Measurements from ENCODE around the gene SELENOO. TPM values are rescaled to one million over a fixed set of nuclear protein-coding genes. Genes with fewer than 3 reads are reported as not detected.

The SELENOO gene
- total RNA-seq, 1 experiment from 2014 or later = 29.6 TPM

DNA sequence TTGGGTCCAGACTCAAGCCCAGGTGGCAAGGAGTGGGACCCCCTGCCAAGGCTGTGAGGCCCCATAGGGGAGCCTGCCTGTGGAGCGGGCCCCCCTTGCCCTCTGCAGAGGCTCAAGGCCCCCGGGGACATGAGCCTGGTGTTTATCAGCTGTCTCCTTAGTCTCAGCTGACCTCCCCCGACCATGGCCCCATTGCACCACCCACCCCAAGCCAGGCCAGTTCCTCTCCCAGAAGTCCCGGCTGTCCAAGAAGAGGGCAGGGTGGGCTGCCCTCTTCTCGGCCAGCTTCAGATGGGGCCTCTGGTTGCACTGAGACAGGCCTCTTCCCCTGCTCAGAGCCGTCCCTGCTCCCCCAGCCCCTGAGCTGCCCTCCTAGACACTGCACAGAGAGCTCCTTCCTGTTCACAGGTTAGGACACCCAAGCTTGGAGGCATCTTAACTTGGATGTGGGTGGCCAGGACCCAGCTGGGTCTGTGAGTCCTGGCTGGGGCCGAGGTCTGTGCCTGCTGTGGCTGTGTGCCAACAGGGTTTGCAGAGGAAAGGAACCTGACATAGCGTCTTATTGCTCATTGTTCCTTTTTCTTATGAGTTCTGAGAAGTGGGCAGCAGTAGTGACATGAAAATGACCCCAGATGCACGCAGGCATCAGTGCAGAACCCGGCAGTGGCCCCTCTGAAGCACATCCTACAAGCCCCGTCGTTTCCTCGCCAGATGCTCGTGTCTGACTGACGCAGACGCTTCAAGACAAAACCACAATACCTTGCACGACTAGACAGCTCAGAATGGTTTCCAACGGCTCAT lies 9.7 kb upstream of the SELENOO start:
- ChIA-PET CTCF (interaction anchor here (0.6 to 1.3 kb wide), 2 partner anchors 8 to 34 kb away, joined by 3 to 4 read pairs; no protein-coding TSS in a partner anchor), POLR2A (interaction anchor here (0.5 to 1.4 kb wide), 2 partner anchors 18 to 42 kb away, joined by 3 to 4 read pairs; no protein-coding TSS in a partner anchor), RAD21 (ENCODE audit: low non-redundant PET in 1 of 2, low total read pairs in 2 of 2, uncharacterized antibody in 2 of 2, unreplicated experiment in 2 of 2) (no interaction called here)
- Histone ChIP-seq H3K9me3 (ENCODE audit: control insufficient read depth in 1 of 2, insufficient read depth in 1 of 2, low read depth in 1 of 2, low read length in 2 of 2) (no peaks in the 10 kb centered on the region), H3K4me3 (replicated peaks in 1 of 2; ENCODE audit: low read depth in 1 of 2, low read length in 2 of 2) (peak overlapping the region; percentile 57 to 66), H3K27ac (ENCODE audit: low read depth, low read length) (peak overlapping the region; percentile 75), H3K36me3 (ENCODE audit: control insufficient read depth in 1 of 2, insufficient read depth in 2 of 2, low read length in 2 of 2) (peaks cover 2 to 14% of the 10 kb centered on the region in 2 experiments; a peak in 3 of 4 replicates), H3K9ac (ENCODE audit: low read length) (peak overlapping the region; percentile 79), H3K9me2 (ENCODE audit: insufficient read depth) (no peaks in the 10 kb centered on the region), H4K20me1 (ENCODE audit: insufficient read depth) (peaks cover 6% of the 10 kb centered on the region; the same call in 1 of the 2 replicates), H3K79me2 (ENCODE audit: insufficient read depth, low read length) (peaks cover 83% of the 10 kb centered on the region), H3K4me1 (ENCODE audit: control insufficient read depth in 1 of 2, insufficient read depth in 2 of 2, low read length in 2 of 2) (peaks cover 20 to 40% of the 10 kb centered on the region in 2 experiments), H3K4me2 (ENCODE audit: low read length) (peak overlapping the region; percentile 92), H2AFZ (ENCODE audit: low read depth, low read length, poor library complexity, severe bottlenecking) (no peak overlapping the region), H3K27me3 (ENCODE audit: insufficient read depth, low read length) (no peaks in the 10 kb centered on the region)
- TSS peak; percentile 35 for BruUV-seq (replicated peaks)
- intact Hi-C loops (cut with micrococcal nuclease) = no loop called here
- ATAC-seq = no peak; the same call in 1 of the 2 replicates
- DNase-seq (ENCODE audit: low read depth, low spot score) = no peak
- TF ChIP-seq YY1 (IDR thresholded peaks at IDR 0.05; ENCODE audit: extremely low read depth, insufficient replicate concordance, low read depth, low read length) (no peak), SP1 (IDR thresholded peaks at IDR 0.05; ENCODE audit: low read depth) (no peak), ZFX (IDR thresholded peaks at IDR 0.05) (no peak), SRF (IDR thresholded peaks at IDR 0.05; ENCODE audit: low read depth) (no peak), TCF7L2 (IDR thresholded peaks at IDR 0.05; ENCODE audit: borderline replicate concordance, extremely low read depth, insufficient read depth, insufficient read length) (no peak), CBX3 (IDR thresholded peaks at IDR 0.05; ENCODE audit: low read depth) (no peak), POLR2A (IDR thresholded peaks at IDR 0.05; ENCODE audit: borderline replicate concordance, extremely low read depth, insufficient read depth, insufficient read length) (no peak), JUND (IDR thresholded peaks at IDR 0.05) (no peak), SIN3A (IDR thresholded peaks at IDR 0.05; ENCODE audit: low read depth) (no peak), RAD21 (IDR thresholded peaks at IDR 0.05; ENCODE audit: low read depth) (no peak), EZH2phosphoT487 (IDR thresholded peaks at IDR 0.05; ENCODE audit: borderline replicate concordance) (no peak), ELF1 (IDR thresholded peaks at IDR 0.05; ENCODE audit: borderline replicate concordance, low read depth) (no peak; the same call in 1 of the 2 replicates), CEBPB (IDR thresholded peaks at IDR 0.05; ENCODE audit: low read depth) (no peak), ZNF274 (IDR thresholded peaks at IDR 0.05; ENCODE audit: low read depth, low read length) (no peak)
- TF ChIP-seq, protein P1, sequence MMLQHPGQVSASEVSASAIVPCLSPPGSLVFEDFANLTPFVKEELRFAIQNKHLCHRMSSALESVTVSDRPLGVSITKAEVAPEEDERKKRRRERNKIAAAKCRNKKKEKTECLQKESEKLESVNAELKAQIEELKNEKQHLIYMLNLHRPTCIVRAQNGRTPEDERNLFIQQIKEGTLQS (IDR thresholded peaks at IDR 0.05) = no peak
- TF ChIP-seq, protein P2, sequence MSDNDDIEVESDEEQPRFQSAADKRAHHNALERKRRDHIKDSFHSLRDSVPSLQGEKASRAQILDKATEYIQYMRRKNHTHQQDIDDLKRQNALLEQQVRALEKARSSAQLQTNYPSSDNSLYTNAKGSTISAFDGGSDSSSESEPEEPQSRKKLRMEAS (IDR thresholded peaks at IDR 0.05) = no peak
- TF ChIP-seq, protein P3, sequence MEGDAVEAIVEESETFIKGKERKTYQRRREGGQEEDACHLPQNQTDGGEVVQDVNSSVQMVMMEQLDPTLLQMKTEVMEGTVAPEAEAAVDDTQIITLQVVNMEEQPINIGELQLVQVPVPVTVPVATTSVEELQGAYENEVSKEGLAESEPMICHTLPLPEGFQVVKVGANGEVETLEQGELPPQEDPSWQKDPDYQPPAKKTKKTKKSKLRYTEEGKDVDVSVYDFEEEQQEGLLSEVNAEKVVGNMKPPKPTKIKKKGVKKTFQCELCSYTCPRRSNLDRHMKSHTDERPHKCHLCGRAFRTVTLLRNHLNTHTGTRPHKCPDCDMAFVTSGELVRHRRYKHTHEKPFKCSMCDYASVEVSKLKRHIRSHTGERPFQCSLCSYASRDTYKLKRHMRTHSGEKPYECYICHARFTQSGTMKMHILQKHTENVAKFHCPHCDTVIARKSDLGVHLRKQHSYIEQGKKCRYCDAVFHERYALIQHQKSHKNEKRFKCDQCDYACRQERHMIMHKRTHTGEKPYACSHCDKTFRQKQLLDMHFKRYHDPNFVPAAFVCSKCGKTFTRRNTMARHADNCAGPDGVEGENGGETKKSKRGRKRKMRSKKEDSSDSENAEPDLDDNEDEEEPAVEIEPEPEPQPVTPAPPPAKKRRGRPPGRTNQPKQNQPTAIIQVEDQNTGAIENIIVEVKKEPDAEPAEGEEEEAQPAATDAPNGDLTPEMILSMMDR (IDR thresholded peaks at IDR 0.05 in 2 of 3, conservative IDR thresholded peaks at IDR 0.05 in 1 of 3; ENCODE audit: borderline replicate concordance in 1 of 3, insufficient read depth in 1 of 3, low read depth in 2 of 3, low read length in 2 of 3) = no peak
- TF ChIP-seq, protein P4, sequence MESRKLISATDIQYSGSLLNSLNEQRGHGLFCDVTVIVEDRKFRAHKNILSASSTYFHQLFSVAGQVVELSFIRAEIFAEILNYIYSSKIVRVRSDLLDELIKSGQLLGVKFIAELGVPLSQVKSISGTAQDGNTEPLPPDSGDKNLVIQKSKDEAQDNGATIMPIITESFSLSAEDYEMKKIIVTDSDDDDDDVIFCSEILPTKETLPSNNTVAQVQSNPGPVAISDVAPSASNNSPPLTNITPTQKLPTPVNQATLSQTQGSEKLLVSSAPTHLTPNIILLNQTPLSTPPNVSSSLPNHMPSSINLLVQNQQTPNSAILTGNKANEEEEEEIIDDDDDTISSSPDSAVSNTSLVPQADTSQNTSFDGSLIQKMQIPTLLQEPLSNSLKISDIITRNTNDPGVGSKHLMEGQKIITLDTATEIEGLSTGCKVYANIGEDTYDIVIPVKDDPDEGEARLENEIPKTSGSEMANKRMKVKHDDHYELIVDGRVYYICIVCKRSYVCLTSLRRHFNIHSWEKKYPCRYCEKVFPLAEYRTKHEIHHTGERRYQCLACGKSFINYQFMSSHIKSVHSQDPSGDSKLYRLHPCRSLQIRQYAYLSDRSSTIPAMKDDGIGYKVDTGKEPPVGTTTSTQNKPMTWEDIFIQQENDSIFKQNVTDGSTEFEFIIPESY (IDR thresholded peaks at IDR 0.05; ENCODE audit: extremely low read depth, insufficient replicate concordance, low read length) = no peak
- TF ChIP-seq, protein P5, sequence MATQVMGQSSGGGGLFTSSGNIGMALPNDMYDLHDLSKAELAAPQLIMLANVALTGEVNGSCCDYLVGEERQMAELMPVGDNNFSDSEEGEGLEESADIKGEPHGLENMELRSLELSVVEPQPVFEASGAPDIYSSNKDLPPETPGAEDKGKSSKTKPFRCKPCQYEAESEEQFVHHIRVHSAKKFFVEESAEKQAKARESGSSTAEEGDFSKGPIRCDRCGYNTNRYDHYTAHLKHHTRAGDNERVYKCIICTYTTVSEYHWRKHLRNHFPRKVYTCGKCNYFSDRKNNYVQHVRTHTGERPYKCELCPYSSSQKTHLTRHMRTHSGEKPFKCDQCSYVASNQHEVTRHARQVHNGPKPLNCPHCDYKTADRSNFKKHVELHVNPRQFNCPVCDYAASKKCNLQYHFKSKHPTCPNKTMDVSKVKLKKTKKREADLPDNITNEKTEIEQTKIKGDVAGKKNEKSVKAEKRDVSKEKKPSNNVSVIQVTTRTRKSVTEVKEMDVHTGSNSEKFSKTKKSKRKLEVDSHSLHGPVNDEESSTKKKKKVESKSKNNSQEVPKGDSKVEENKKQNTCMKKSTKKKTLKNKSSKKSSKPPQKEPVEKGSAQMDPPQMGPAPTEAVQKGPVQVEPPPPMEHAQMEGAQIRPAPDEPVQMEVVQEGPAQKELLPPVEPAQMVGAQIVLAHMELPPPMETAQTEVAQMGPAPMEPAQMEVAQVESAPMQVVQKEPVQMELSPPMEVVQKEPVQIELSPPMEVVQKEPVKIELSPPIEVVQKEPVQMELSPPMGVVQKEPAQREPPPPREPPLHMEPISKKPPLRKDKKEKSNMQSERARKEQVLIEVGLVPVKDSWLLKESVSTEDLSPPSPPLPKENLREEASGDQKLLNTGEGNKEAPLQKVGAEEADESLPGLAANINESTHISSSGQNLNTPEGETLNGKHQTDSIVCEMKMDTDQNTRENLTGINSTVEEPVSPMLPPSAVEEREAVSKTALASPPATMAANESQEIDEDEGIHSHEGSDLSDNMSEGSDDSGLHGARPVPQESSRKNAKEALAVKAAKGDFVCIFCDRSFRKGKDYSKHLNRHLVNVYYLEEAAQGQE (IDR thresholded peaks at IDR 0.05; ENCODE audit: low read depth) = no peak

Data from HCT116 (cell line).